GM21447 (cell line): ENCODE data around the gene SLIT3.

Experiments
- ATAC-seq: cut with Tn5 transposase; IDR thresholded peaks from one replicate; pipeline ENCODE4 v1.9.1; 2021; ENCODE audit not compliant: unreplicated experiment

Gene SLIT3

GRCh38 chr5:168975331-168975730 is 325.6 kb downstream of the SLIT3 start:
- no peak for ATAC-seq

- no peak for ATAC-seq
Measured at GRCh38 chr5:168974082-168974481, 326.9 kb downstream of the SLIT3 start.

- ATAC-seq, result no peak
Measured at GRCh38 chr5:168972731-168973130, 328.2 kb downstream of the SLIT3 start.

GRCh38 chr5:168971100-168971499 is 329.8 kb downstream of the SLIT3 start:
- no peak for ATAC-seq

GRCh38 chr5:168969326-168969886 is 331.5 kb downstream of the SLIT3 start:
- no peak for ATAC-seq

- ATAC-seq, result no peak
Measured at GRCh38 chr5:168967882-168968620, 332.9 kb downstream of the SLIT3 start.

GRCh38 chr5:168965638-168966037 is 335.3 kb downstream of the SLIT3 start:
- ATAC-seq, result no peak

GRCh38 chr5:168964182-168964581 is 336.8 kb downstream of the SLIT3 start:
- no peak for ATAC-seq

- no peak for ATAC-seq
Measured at GRCh38 chr5:168962306-168962705, 338.6 kb downstream of the SLIT3 start.

- no peak for ATAC-seq
Measured at GRCh38 chr5:168961681-168962080, 339.3 kb downstream of the SLIT3 start.

- no peak for ATAC-seq
Measured at GRCh38 chr5:168960497-168960896, 340.4 kb downstream of the SLIT3 start.

- ATAC-seq, result no peak
Measured at GRCh38 chr5:168953351-168953750, 347.6 kb downstream of the SLIT3 start.

- ATAC-seq, result no peak
Measured at GRCh38 chr5:168952196-168952595, 348.7 kb downstream of the SLIT3 start.

GRCh38 chr5:168951769-168952168 is 349.2 kb downstream of the SLIT3 start:
- no peak for ATAC-seq

- no peak for ATAC-seq
Measured at GRCh38 chr5:168951356-168951755, 349.6 kb downstream of the SLIT3 start.

- no peak for ATAC-seq
Measured at GRCh38 chr5:168950241-168950951, 350.5 kb downstream of the SLIT3 start.

GRCh38 chr5:168948746-168949145 is 352.2 kb downstream of the SLIT3 start:
- no peak for ATAC-seq

GRCh38 chr5:168947212-168947868 is 353.6 kb downstream of the SLIT3 start:
- peak; percentile 56 for ATAC-seq

- ATAC-seq, result no peak
Measured at GRCh38 chr5:168946363-168946762, 354.6 kb downstream of the SLIT3 start.

- ATAC-seq, result no peak
Measured at GRCh38 chr5:168944004-168944403, 356.9 kb downstream of the SLIT3 start.

GRCh38 chr5:168943091-168943884 is 357.7 kb downstream of the SLIT3 start:
- ATAC-seq, result no peak
